22Rv1 (cell line): ENCODE data around the gene RCCD1.

Experiments used
- CTCF ChIP-seq: fragments of 450-650 bp; IDR thresholded peaks from 2 replicates; pipeline ENCODE4 v1.5.1; 2017; ENCODE audit warnings: mild to moderate bottlenecking
- ZFX ChIP-seq: fragments of 450-650 bp; IDR thresholded peaks from 2 replicates; pipeline ENCODE4 v1.6.1; 2017; ENCODE audit warnings: antibody characterized with exemption, borderline replicate concordance

- TF ChIP-seq CTCF = no peak
- no peak for TF ChIP-seq ZFX
Measured at GRCh38 chr15:90945091-90945490, 9.6 kb upstream of the RCCD1 start.
